Epithelial cell of esophagus (primary cell): ENCODE results near the gene DYNLL2.
"Not testable (repeated sequence)": the region's sequence is repeated elsewhere in the genome, so short reads cannot be mapped to it uniquely, and the experiment has no call there.

Experiments used
- DNase-seq: peaks from one replicate; pipeline ENCODE4 v3.0.0; 2010; ENCODE audit warnings: low read depth
- H3K4me3 ChIP-seq: 2 replicates; pipeline ENCODE4 v1.5.1; 2011; ENCODE audit warnings: mild to moderate bottlenecking, low read length, control low read depth
- TF ChIP-seq, protein P1 (sequence below): IDR thresholded peaks from 2 replicates; pipeline ENCODE4 v1.5.1; 2011; ENCODE audit warnings: low read depth, mild to moderate bottlenecking, low read length, control low read depth, inconsistent platforms; ENCODE audit not compliant: insufficient read depth; ENCODE audit errors: missing control alignments

The DYNLL2 gene

DNA sequence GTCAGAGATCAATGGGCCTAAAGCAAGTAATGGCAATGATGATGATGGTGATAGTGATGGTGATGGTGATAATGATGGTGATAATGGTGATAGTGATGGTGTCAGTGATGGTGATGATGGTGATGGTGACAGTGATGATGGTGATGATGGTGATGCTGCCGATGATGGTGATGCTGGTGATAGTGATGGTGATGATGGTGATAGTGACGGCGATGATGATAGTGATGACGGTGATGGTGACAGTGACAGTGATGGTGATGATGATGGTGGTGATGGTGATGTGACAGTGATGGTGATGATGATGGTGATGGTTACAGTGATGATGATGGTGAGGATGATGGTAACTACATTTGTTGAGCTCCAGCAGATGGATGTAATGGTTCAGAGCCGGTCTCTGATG lies 34.2 kb downstream of the DYNLL2 start:
- DNase-seq: no peak
- no peak overlapping the region for H3K4me3 ChIP-seq
- TF ChIP-seq, protein P1, sequence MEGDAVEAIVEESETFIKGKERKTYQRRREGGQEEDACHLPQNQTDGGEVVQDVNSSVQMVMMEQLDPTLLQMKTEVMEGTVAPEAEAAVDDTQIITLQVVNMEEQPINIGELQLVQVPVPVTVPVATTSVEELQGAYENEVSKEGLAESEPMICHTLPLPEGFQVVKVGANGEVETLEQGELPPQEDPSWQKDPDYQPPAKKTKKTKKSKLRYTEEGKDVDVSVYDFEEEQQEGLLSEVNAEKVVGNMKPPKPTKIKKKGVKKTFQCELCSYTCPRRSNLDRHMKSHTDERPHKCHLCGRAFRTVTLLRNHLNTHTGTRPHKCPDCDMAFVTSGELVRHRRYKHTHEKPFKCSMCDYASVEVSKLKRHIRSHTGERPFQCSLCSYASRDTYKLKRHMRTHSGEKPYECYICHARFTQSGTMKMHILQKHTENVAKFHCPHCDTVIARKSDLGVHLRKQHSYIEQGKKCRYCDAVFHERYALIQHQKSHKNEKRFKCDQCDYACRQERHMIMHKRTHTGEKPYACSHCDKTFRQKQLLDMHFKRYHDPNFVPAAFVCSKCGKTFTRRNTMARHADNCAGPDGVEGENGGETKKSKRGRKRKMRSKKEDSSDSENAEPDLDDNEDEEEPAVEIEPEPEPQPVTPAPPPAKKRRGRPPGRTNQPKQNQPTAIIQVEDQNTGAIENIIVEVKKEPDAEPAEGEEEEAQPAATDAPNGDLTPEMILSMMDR: no peak

DNA sequence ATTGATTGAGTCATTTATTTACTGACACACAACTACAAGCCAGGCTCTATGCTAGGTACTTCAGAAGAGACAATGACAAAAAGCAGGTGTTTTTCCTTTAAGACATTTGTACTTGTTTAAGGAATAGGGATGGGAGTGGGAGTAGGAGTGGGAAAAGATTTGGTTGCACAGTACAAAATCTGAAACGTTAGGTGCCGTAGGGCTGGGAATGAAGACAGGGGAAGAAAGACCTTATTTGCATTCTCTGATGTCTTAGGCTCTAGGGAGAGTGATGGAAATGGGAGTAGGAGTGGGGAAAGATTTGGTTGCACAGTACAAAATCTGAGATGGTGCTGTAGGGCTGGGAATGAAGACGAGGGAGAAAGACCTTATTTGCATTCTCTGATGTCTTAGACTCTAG lies 36.3 kb downstream of the DYNLL2 start:
- DNase-seq: no peak
- TF ChIP-seq, protein P1: no peak
- no peak overlapping the region for H3K4me3 ChIP-seq

DNA sequence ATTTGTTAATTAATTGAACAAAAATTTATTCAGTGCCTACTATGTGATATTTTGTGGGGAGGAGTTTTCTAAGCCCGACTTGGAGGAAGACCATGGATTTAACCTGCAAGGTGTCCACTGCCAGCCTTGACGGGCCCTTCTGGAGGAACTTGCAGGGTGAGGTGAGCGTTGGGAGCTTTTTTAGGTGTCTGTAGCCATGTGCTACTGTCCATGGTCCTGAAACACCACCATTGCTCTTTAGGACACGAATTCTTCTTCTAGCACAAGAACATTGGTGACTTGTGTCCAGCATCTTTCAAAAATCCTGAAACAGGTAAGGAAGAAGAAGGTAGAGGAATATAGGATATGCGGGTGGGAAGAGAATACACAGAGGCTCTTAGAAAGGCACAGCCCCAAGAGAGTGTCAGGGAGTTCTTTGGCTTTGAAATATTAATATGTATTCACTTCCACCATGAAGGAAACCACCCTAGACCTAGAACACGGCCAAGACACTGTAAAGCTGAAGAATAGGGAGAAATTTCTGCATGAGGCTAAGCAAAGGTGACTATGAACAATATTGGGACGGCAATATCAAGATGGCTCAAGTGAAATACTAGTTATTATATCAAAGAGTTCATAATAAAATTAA lies 37.1 kb downstream of the DYNLL2 start:
- TF ChIP-seq, protein P1: no peak
- no peak overlapping the region for H3K4me3 ChIP-seq
- DNase-seq: peak; percentile 81

DNA sequence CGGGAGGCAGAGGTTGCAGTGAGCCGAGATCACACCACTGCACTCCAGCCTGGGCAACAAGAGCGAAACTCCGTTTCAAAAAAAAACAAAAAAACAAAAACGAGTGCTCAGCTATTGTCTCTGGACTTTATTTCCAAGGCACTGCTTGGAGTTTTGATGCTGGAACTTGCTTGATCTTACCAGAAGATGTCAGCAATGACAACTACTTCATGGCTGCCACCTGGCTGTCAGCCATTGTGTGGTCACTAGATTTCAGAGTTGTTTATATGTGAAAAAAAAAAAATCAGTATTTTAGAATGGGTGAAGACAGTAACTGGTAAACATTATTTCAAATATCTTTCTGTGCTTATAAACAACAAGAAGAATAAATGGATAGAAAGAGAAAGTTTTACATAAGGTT lies 38.7 kb downstream of the DYNLL2 start:
- peak; percentile 43 for DNase-seq

DNA sequence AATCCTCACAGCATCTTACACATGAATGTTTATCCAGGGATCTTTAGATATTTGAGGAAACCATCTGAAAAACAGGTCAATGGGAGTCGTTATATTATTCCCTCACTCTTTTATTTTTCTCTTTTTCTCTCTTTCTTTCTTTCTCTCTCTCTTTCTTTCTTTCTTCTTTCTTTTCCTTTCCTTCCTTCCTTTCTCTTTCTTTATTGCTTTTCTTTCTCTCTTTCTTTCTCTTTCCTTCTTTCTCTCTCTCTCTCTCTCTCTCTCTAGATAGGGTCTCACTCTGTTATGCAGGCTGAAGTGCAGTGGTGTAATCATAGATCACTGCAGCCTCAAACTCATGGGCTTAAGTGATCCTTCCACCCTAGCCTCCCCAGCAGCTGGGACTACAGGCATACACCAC lies 44.6 kb downstream of the DYNLL2 start:
- TF ChIP-seq, protein P1: no peak
- H3K4me3 ChIP-seq: no peak overlapping the region
- no peak for DNase-seq

More for the DNA sequence above, 38.7 kb downstream of the DYNLL2 start:
- TF ChIP-seq, protein P1: peak; percentile 39
- H3K4me3 ChIP-seq: no peak overlapping the region

DNA sequence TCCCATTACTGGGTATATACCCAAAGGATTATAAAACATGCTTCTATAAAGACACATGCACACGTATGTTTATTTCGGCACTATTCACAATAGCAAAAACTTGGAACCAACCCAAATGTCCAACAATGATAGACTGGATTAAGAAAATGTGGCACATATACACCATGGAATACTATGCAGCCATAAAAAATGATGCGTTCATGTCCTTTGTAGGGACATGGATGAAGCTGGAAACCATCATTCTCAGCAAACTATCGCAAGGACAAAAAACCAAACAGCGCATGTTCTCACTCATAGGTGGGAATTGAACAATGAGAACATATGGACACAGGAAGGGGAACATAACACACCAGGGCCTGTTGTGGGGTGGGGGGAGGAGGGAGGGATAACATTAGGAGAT lies 49.5 kb downstream of the DYNLL2 start:
- not testable (repeated sequence) for DNase-seq, H3K4me3 ChIP-seq

DNA sequence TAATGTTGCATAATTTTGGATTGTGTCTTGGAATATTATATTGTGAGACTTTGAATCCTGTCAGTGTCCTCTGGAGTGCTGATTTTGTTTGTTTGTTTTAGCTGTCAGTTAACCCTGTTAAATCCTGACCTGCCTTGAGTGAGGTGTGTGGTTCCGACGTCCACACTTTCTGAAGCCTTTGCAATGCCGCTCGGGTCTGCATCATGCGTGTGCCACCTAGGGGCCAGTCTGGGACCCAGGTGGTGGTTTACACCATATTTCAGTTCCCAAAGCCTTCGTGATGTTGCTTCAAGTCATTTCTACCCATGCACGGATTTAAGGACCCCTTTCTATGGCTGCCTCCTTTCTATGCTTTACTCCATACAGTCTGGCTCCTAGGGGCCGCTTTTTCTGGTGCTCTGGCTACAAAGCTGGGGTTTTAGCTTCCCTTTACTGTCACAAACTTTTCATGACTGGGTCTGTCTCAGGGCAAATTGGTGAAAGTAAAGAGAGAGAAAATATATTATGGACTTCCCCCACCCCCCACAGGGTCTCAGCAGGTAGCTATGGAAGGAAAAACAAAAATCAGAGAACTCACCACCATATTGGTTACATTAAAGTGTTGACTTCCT lies 53.6 kb downstream of the DYNLL2 start:
- peak; percentile 37 for DNase-seq
- H3K4me3 ChIP-seq: no peak overlapping the region
- TF ChIP-seq, protein P1: peak; percentile 56
